Measurements from ENCODE around the gene GAS7. TPM values are rescaled to one million over a fixed set of nuclear protein-coding genes. Genes with fewer than 3 reads are reported as not detected.
"Not testable (repeated sequence)": the region's sequence is repeated elsewhere in the genome, so short reads cannot be mapped to it uniquely, and the experiment has no call there.

GAS7 gene
- total RNA-seq, 1 experiment from 2014 or later: 6.0 TPM

GRCh38 chr17:10058921-10059683, 139.3 kb downstream of the GAS7 start:
- Histone ChIP-seq H4K91ac (ENCODE audit: insufficient read length, low read depth, low read length) (no peak overlapping the region), H3K9me3 (ENCODE audit: control insufficient read depth, low read depth, low read length) (no peaks in the 10 kb centered on the region), H2BK12ac (ENCODE audit: insufficient read length, low read depth, low read length) (no peak overlapping the region), H3K56ac (ENCODE audit: insufficient read length, low read depth, low read length) (no peak overlapping the region), H3K23me2 (ENCODE audit: insufficient read length, low read depth, low read length, poor library complexity, severe bottlenecking) (no peaks in the 10 kb centered on the region), H2AFZ (ENCODE audit: low read length) (no peak overlapping the region), H3K27ac (ENCODE audit: insufficient read length, low read depth, low read length) (no peak overlapping the region), H2BK20ac (ENCODE audit: low read depth, low read length, poor library complexity, severe bottlenecking) (no peak overlapping the region), H3K14ac (ENCODE audit: insufficient read depth, low read length) (peak overlapping the region; percentile 29; the same call in 1 of the 2 replicates), H3K79me1 (ENCODE audit: insufficient read depth, low read depth, low read length, poor library complexity, severe bottlenecking) (no peaks in the 10 kb centered on the region), H2BK120ac (ENCODE audit: low read depth, low read length, poor library complexity, severe bottlenecking) (no peak overlapping the region), H3K4me1 (ENCODE audit: insufficient read depth, low read length) (peaks cover 3% of the 10 kb centered on the region; the same call in 1 of the 2 replicates), H3K4me2 (ENCODE audit: insufficient read depth, insufficient read length, low read length) (no peak overlapping the region), H4K20me1 (ENCODE audit: control insufficient read depth, insufficient read depth, insufficient read length) (no peaks in the 10 kb centered on the region), H3K18ac (ENCODE audit: insufficient read length, low read depth, low read length) (no peak overlapping the region), H3K4ac (ENCODE audit: low read depth, low read length) (no peak overlapping the region), H3K23ac (ENCODE audit: insufficient read length, low read depth, low read length) (no peak overlapping the region), H4K5ac (ENCODE audit: insufficient read length, low read depth, low read length) (no peak overlapping the region), H3T11ph (ENCODE audit: low read length) (no peak overlapping the region), H3K79me2 (ENCODE audit: insufficient read depth, low read length) (no peaks in the 10 kb centered on the region), H2BK15ac (ENCODE audit: low read depth, low read length) (no peak overlapping the region), H2AK5ac (ENCODE audit: insufficient read length, low read length) (no peak overlapping the region), H3K27me3 (ENCODE audit: insufficient read depth, low read length) (no peaks in the 10 kb centered on the region), H2BK5ac (ENCODE audit: insufficient read length, low read length) (no peak overlapping the region), H3K9ac (ENCODE audit: extremely low read depth, insufficient read length, low read length) (no peak overlapping the region), H4K8ac (replicated peaks; ENCODE audit: insufficient read length, low read depth, low read length) (no peak overlapping the region)
- Mint-ChIP-seq H3K4me3 (no peak overlapping the region), H3K9me3 (peaks cover 2 to 7% of the 10 kb centered on the region in 2 experiments; a peak in 2 of 5 replicates), H3K27me3 (ENCODE audit: low read depth) (peaks cover 2% of the 10 kb centered on the region), H3K27ac (no peak overlapping the region), H3K4me1 (peaks cover 17 to 19% of the 10 kb centered on the region in 2 experiments), H3K36me3 (ENCODE audit: insufficient read depth in 1 of 3, low read depth in 3 of 3) (peaks cover 0 to 5% (median 2%) of the 10 kb centered on the region in 3 experiments; a peak in 2 of 7 replicates)
- WGBS (ENCODE audit: extremely low coverage, insufficient read length, low lambda C conversion rate): no CpG with 5 or more reads among the region's 16 CpGs
- no peak for TF ChIP-seq CTCF (conservative IDR thresholded peaks at IDR 0.05)
- no peak for DNase-seq

GRCh38 chr17:10057466-10057865, 140.9 kb downstream of the GAS7 start:
- H3K23me2 ChIP-seq (ENCODE audit: insufficient read length, low read depth, low read length, poor library complexity, severe bottlenecking); H3K36me3 Mint-ChIP-seq (ENCODE audit: insufficient read depth in 1 of 3, low read depth in 3 of 3); H4K5ac ChIP-seq (ENCODE audit: insufficient read length, low read depth, low read length); H3K27me3 ChIP-seq (ENCODE audit: insufficient read depth, low read length); H4K8ac ChIP-seq (replicated peaks; ENCODE audit: insufficient read length, low read depth, low read length); H2AFZ ChIP-seq (ENCODE audit: low read length); H3K4me2 ChIP-seq (ENCODE audit: insufficient read depth, insufficient read length, low read length); H3K79me1 ChIP-seq (ENCODE audit: insufficient read depth, low read depth, low read length, poor library complexity, severe bottlenecking); H2BK12ac ChIP-seq (ENCODE audit: insufficient read length, low read depth, low read length); H3T11ph ChIP-seq (ENCODE audit: low read length); H3K27me3 Mint-ChIP-seq (ENCODE audit: low read depth); H3K27ac Mint-ChIP-seq; H3K4me3 Mint-ChIP-seq; H3K4me1 Mint-ChIP-seq; H2AK5ac ChIP-seq (ENCODE audit: insufficient read length, low read length); H2BK20ac ChIP-seq (ENCODE audit: low read depth, low read length, poor library complexity, severe bottlenecking); H2BK15ac ChIP-seq (ENCODE audit: low read depth, low read length); H2BK120ac ChIP-seq (ENCODE audit: low read depth, low read length, poor library complexity, severe bottlenecking); H4K91ac ChIP-seq (ENCODE audit: insufficient read length, low read depth, low read length); H3K4ac ChIP-seq (ENCODE audit: low read depth, low read length); H2BK5ac ChIP-seq (ENCODE audit: insufficient read length, low read length); H4K20me1 ChIP-seq (ENCODE audit: control insufficient read depth, insufficient read depth, insufficient read length); H3K56ac ChIP-seq (ENCODE audit: insufficient read length, low read depth, low read length); H3K9ac ChIP-seq (ENCODE audit: extremely low read depth, insufficient read length, low read length); DNase-seq; H3K14ac ChIP-seq (ENCODE audit: insufficient read depth, low read length); H3K4me1 ChIP-seq (ENCODE audit: insufficient read depth, low read length); H3K9me3 ChIP-seq (ENCODE audit: control insufficient read depth, low read depth, low read length); H3K23ac ChIP-seq (ENCODE audit: insufficient read length, low read depth, low read length); H3K79me2 ChIP-seq (ENCODE audit: insufficient read depth, low read length); H3K9me3 Mint-ChIP-seq; H3K27ac ChIP-seq (ENCODE audit: insufficient read length, low read depth, low read length); H3K18ac ChIP-seq (ENCODE audit: insufficient read length, low read depth, low read length): not testable (repeated sequence)
- no CpG with 5 or more reads among the region's 25 CpGs for WGBS (ENCODE audit: extremely low coverage, insufficient read length, low lambda C conversion rate)
